GM08714 (cell line): ENCODE measurements around the gene CHAT.

Source experiments
- H3K4me3 ChIP-seq: fragments of 200-500 bp; sonication (Bioruptor generic); 2 replicates; pipeline ENCODE4 v1.5.1; 2014; ENCODE audit warnings: mild to moderate bottlenecking, low read length, inconsistent platforms
- ZNF274 ChIP-seq: IDR thresholded peaks from 2 replicates; pipeline ENCODE4 v1.6.1; 2012; ENCODE audit warnings: mild to moderate bottlenecking, low read depth, low read length

CHAT gene

GRCh38 chr10:49652421-49653272 lies 38.8 kb downstream of the CHAT start:
- TF ChIP-seq ZNF274 = no peak
- H3K4me3 ChIP-seq = no peak overlapping the region

GRCh38 chr10:49653273-49653929 lies 39.6 kb downstream of the CHAT start:
- H3K4me3 ChIP-seq = no peak overlapping the region
- no peak for TF ChIP-seq ZNF274

DNA sequence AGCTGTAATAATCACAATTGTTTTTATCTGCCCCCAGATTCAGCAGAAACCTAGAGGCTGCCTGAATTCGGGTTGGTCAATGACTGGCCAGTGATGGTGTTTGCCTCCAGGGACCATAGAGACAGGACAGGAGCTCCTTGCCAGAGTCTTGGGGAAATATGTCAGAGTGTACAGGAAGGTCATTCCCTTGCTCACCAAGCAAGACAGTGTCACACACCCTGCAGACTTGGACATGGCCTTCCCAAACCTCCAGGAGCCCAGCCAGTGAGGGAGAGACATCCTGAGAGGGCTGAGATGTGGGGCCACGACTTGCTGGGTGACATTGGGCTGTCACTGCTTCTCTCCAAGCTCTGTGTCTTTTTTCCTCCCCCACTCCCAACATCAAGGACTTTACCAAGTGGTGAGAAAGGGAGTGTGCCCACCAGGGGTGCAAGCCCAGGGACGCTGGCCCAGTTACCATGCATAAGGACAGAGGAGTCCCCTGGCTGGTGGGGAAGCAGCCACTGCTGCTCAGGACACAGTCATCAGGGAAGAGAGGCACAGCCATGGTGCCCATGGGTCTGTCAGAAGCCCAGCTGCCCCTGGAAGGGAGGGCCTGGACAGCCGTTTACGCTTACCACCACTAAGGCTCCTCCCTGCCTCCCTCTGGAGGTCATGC lies 40.3 kb downstream of the CHAT start:
- no peak for TF ChIP-seq ZNF274
- H3K4me3 ChIP-seq = no peak overlapping the region

DNA sequence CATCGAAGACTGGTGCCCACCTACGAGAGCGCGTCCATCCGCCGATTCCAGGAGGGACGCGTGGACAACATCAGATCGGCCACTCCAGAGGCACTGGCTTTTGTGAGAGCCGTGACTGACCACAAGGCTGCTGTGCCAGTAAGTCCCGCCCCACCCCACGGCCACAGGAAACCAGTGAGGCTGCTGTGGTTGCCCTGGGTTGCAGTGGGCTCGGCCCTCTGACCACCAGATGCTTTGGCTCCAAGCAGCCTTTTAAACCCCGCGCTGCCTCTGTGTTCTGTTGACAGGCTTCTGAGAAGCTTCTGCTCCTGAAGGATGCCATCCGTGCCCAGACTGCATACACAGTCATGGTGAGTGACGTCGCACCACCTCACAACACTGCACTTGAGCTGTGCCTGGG lies 41.3 kb downstream of the CHAT start:
- no peak for TF ChIP-seq ZNF274
- H3K4me3 ChIP-seq = no peak overlapping the region

DNA sequence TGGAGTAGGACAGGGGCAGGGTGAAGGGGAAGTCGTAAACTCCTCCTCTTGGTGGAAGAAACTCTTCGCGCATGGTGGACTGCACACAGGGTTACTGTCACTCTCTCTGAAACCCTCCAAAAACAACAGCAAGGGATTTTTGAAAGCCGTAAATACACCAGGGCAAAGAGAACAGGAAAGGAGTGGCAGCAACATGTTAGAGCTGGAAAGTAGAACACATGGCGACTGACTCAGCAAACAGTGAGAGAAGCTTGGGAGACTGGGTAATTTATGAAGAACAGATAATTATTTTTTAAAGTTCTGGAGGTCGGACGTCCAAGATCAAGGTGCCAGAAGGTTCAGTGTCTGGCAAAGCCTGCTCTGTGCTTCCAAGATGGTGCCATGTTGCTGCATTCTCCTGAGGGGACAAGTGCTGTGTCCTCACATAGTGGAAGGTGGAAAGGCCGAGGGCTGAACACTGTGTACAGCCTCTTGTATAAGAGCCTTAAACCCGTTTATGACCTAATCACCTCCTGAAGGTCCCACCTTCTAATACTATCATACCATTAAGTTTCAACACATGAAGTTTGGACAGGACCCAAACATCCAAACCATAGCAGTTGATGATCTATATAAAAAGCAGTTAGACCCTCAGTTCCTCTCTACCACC lies 43.1 kb downstream of the CHAT start:
- H3K4me3 ChIP-seq = no peak overlapping the region
- no peak for TF ChIP-seq ZNF274

DNA sequence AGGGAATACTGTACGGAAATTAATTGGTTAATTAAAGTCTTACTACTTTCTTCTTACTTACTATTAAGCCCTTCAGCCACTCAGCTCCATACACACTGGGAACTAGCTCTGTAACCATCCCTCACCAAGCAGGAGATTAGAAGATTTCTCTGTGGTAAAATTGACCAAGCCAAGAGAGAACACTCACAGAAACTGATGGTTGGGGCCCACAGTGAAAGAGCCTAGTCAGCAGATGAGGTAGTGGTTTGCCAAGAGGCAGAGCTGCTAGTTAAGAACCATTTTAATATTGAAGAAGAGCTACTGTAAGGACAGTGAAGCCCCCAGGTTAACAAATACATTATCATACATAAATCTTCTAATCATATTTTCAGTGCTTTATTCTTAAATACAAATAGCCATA lies 43.8 kb downstream of the CHAT start:
- H3K4me3 ChIP-seq = no peak overlapping the region
- TF ChIP-seq ZNF274 = no peak

DNA sequence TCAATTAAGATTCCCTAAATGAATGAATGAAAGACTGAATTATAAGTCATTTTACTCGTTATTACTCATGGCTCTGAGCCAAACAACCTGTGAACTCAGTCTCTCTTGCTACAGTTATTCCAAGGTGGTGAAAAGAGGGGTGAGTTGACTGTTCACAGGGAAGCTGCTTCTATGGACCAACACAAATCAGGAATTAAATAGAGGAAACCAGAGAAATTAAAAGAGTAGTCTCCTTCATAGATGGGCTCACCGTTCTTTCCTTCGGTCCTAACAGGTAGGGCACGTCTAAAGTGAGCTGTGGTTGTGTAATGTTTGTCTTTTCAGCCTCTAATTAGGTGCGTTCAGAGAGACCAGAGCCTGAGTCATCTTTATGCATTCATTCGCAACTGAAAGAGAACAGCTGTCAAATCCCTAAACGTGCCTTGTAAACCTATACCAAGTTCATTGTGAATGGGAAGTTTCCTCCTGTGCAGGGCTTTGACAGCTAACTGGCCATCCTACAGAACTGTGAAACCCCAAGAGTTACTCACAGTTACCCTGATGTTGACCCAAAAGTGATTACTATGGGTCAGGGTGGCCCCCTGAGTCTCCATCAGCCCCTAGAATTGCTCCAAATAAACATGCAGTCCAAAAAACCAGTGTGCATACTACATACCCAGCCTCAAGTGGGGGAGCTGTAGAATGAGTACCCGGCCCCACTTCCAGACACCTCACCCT lies 47.5 kb downstream of the CHAT start:
- no peak for TF ChIP-seq ZNF274
- no peak overlapping the region for H3K4me3 ChIP-seq

- no peak for TF ChIP-seq ZNF274
Observed at GRCh38 chr10:49662169-49662830, 48.5 kb downstream of the CHAT start.

DNA sequence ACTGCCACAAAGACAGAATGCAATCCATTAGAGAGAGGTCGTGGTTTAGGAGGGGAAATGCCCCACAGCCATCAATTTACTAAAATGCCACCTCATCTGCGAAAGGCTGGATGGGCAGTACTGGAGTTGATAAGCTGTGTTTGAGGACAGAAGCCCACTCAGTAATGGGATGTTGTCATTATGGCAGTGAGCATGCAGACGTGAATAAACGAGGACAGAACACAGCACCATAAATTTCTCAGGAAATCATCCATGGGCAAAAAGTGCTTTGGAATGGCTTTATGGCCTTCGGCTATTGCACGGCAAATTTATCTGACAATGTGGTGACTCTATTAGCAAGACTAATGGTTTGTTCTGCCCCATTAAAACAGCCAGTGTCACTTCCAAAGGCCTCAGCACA lies 49.8 kb downstream of the CHAT start:
- no peak for TF ChIP-seq ZNF274

More at GRCh38 chr10:49662169-49662830, 48.5 kb downstream of the CHAT start:
- no peak overlapping the region for H3K4me3 ChIP-seq

DNA sequence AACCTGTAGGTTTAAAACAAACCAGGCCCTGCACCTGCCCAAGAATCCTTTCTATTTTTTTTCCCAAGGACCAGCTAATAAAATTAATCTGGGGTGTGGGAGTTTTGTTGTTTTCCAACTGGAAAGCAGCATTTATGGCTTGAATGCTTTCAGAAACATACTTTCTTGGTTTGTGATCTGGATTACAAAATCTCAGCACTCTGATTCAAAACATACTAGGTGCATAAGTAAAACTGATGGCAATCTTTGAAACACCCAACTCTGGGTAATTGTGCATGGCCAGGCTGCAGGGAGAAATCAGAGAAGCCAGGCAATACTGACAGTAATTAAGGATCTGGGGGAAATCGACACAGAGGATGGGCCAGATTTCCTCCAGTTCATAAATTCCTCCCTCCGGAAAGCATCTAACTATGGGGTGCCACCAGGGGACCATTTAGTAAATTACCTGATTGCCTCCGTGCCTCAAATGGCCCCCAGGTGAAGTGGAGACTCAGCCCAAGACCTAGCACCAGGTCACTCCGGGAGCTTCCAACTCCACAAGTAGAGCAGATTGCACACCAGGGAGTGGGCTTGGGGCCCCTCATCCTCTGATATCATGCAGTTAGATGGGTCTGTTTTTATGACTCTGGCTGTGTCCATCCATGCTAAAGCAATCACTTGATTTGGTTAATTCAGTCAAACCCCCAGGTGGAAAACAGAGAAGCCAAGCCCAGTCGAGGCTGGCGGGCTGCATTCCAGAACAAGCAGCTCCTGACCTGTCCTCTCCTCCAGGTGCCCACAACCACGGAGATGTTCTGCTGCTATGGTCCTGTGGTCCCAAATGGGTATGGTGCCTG lies 50.4 kb downstream of the CHAT start:
- H3K4me3 ChIP-seq = no peak overlapping the region
- TF ChIP-seq ZNF274 = no peak

More for the DNA sequence above, 49.8 kb downstream of the CHAT start:
- no peak overlapping the region for H3K4me3 ChIP-seq

DNA sequence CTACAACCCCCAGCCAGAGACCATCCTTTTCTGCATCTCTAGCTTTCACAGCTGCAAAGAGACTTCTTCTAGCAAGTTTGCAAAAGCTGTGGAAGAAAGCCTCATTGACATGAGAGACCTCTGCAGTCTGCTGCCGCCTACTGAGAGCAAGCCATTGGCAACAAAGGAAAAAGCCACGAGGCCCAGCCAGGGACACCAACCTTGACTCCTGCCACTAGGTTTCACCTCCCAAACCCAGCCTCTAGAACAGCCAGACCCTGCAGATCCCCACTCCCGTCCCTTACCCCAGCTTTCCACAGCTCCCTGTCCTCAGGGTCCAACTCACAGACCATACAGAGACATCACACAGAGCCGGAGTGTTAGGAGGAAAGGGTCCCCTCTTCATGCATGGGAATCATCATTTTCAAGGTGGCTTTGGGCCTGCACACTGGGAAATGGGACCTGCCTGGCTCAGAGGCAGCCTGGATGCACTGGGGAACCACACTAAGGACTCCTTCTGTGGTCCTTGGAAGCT lies 51.1 kb downstream of the CHAT start:
- no peak overlapping the region for H3K4me3 ChIP-seq
- no peak for TF ChIP-seq ZNF274

GRCh38 chr10:49666054-49666615 lies 52.3 kb downstream of the CHAT start:
- no peak for TF ChIP-seq ZNF274
- no peak overlapping the region for H3K4me3 ChIP-seq

GRCh38 chr10:49666685-49667084 lies 52.8 kb downstream of the CHAT start:
- no peak for TF ChIP-seq ZNF274

More at GRCh38 chr10:49666685-49667084, 52.8 kb downstream of the CHAT start:
- no peak overlapping the region for H3K4me3 ChIP-seq
